ENCODE measurements around the gene TOMM7.
"Not testable (repeated sequence)": the region's sequence is repeated elsewhere in the genome, so short reads cannot be mapped to it uniquely, and the experiment has no call there.

TOMM7 gene

GRCh38 chr7:22814261-22815208 is 8.1 kb downstream of the TOMM7 start:
- no peak for DNase-seq

DNA sequence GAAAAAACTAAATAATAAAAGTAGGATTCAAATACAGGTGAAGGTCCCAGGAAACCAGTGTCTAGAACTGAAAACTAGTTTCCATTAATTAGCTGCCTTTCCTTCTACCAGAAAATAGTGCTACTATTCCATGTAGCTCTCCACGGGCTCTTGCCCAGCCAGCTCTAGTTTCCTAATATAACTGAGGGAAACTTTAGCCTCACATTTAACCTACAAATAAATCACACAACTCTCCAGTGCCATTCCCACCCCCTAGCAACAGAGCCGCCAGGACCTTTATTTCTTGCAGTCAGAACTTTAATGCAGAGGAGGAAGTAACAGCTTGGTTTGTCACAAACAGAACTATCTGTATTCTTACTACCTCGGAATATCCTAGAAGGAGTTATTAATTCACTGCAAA is 10.3 kb downstream of the TOMM7 start:
- DNase-seq = no peak

- DNase-seq = no peak
Observed at GRCh38 chr7:22811746-22812280, 10.8 kb downstream of the TOMM7 start.

- DNase-seq = no peak
Observed at GRCh38 chr7:22810843-22811242, 11.8 kb downstream of the TOMM7 start.

DNA sequence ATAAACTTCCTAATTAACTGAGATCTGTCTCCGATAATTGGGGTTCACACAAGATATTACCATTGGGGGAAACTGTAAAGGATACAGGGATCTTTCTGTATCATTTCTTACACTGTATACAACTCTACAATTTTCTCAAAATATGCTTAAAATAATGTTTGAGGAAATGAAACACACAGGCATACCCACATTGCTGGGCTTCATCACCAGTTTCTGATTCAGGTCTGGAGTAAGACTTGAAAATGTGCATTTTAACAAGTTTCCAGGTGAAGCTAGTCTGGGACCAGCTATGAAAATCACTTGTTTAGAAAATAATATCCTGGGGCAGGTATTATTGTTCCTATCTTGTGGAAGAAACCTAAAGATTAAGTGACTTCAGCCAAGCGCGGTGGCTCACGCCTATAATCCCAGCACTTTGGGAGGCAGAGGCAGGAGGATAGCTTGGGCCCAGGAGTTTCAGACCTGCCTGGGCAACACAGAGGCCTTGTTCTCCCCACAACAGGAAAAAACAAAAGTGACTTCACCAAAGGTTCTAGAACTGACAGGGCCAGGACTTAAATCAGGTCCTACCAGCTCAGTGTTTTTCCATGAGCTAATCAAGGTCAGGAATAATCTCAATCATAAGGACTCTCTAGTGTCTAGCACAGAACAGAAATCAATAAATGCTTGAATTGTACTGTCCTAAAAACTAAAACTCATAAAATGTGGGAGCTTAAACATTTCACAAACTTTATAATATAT is 12.6 kb downstream of the TOMM7 start:
- no peak for DNase-seq

DNA sequence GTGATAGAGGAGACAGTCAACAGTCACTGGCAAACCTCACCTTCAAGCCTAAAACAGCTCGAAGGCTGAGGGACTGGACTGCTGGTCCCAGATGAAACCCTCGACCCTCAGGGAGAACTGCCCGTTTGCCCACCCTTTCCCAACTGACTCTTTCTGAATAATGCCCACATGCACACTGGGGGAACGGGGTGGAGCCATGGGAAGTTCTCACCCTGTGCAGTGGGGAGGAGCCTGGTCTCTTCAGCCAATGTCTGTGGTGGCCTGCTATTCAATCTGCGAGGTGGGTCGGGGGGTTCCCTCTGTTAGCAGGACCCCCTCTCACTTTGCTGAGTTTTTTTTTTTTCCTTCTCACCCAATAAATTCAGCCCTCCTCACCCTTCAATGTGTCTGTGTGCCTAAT is 14.5 kb downstream of the TOMM7 start:
- DNase-seq = no peak

DNA sequence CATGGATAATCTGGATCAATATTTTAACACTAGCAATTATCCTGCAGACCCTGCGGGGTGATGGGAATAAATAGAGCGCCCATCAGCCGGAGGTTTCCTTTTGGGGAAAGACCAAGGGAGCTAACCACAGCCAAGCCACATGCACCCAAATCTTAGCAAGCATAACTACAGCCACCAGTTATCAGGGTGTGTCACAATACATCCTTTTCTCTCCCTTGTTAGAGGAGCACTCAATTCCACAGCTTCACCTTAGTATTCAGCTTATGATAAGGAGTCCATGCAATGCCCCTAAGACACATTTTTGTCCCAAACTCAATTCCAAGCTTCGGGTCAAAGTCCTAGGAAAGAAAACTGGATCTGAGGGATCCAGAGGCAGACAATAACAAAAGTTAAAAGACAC is 15.9 kb downstream of the TOMM7 start:
- DNase-seq = no peak

DNA sequence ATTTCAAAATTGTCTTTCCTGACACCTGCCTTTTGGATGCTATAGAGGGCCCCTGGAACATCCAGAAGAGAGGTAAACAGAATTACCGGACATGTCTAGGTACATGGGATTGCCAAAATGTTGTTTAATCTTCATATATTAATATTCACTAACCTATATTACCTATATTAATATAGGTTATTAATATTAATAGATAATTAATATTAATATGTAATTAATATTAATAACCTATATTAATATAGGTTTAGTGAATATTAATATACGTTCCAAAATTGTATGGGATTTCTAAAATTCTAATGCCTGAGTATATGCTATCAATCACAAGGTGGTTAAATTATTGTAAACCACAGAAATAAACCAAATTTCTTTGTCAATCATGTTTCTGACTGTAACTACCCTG is 17.4 kb downstream of the TOMM7 start:
- DNase-seq = no peak

- DNase-seq = not testable (repeated sequence)
Observed at GRCh38 chr7:22802831-22803230, 19.8 kb downstream of the TOMM7 start.

DNA sequence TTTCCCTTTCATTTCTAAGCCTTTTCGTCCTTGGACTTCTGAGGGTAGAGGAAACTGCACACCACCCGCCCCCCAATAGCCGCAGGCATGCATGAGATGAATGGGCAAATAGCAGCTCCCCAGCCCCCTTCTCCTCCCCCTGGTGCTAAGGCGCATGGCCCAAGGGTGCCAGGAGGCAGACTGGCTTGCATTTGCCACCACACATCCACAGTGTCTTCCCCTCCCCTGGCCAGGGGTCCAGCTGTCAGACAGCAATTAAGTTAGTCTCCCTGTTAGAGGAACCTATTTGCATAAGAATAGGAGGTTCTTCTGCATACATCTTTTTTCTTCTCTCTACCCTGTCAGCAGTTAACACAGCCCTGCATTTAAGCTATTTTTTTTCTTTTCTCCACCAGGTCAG is 20.2 kb downstream of the TOMM7 start:
- no peak for DNase-seq

DNA sequence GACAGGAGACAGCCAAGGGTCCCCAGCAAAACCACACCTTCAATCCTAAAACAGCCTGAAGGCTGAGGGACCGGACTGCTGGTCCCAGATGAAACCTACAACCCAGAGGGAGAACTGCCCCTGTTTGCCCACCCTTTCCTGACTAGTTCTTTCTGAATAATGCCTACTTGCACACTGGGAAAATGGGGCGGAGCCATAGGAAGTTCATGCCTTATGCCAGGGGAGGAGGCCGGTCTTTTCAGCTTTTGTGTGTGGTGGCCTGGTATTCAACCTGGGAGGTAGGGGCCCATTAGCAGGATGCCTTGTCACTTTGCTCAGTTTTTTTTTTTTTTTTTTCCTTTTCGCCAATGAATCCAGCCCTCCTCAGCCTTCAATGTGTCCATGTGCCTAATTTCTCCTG is 20.7 kb downstream of the TOMM7 start:
- DNase-seq = no peak

- no peak for DNase-seq
Observed at GRCh38 chr7:22799633-22800032, 23.0 kb downstream of the TOMM7 start.

DNA sequence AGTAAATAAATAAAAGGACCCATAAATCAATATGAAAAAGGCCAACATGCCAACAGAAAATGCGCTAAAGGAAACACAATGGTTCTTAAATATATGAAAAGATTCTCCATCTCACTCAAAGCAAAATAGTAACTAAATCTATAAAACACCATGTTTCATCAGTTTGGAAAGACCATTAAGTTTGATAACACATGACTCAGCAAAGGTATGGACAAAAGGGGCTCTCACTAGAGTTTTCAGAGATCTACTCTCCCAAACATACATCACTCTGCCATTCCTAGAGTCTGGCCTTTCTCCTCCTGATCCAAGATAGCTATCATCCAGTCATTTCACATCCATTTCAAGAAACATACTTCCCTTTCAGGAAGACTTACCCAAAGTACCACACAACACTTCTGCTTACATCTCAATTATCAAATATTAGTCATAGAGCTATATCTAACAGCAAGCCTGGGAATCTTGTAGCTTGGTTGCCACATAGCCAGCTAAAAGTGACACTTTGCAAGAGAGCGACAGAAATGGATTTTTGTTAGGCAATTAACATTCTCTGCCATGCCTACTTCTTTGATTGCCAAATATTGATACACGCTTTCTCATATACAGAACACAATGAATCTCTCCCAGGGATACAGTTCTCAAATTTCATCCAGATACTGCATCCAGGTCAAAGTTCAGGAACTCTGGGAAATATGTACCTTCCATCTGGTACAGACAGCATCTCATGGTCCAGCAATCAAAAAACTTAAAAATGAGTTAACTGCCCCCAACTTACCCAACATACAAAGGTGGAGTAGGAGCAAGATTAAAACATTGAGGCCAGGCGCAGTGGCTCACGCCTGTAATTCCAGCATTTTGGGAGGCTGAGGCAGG is 28.8 kb downstream of the TOMM7 start:
- no peak for DNase-seq

- DNase-seq = no peak
Observed at GRCh38 chr7:22791204-22792158, 31.2 kb downstream of the TOMM7 start.

DNA sequence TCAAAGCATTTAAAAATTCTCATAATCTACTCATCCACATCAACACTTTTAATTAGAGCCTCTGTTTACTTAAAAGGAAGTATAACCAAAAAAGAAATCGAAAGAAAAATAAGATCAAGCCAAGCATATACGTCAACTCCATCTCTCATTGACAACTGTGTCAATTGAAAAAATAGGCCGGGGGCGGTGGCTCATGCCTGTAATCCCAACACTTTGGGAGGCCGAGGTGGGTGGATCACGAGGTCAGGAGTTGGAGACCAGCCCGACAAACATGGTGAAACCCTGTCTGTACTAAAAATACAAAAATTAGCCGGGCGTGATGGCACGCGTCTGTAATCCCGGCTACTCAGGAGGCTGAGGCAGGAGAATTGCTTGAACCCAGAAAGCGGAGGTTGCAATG is 32.0 kb downstream of the TOMM7 start:
- DNase-seq = not testable (repeated sequence)

DNA sequence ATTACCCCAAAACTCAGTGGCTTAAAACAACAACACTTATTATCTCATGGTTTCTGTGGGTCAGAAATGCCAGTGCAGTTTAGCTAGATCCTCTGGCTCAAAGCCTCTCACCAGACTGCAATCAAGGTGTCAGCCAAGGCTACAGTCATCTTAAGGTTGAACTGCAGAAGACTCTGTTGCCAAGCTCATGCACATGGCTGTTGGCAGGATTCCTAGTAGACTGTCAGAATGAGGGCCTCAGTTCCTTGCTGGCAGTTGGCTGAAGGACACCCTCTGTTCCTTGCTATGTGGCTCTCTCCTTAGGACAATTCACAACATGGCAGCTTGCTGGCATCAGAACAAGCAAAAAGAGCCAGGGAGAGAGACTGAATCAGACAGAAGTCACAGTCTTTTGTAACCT is 34.7 kb downstream of the TOMM7 start:
- no peak for DNase-seq

DNA sequence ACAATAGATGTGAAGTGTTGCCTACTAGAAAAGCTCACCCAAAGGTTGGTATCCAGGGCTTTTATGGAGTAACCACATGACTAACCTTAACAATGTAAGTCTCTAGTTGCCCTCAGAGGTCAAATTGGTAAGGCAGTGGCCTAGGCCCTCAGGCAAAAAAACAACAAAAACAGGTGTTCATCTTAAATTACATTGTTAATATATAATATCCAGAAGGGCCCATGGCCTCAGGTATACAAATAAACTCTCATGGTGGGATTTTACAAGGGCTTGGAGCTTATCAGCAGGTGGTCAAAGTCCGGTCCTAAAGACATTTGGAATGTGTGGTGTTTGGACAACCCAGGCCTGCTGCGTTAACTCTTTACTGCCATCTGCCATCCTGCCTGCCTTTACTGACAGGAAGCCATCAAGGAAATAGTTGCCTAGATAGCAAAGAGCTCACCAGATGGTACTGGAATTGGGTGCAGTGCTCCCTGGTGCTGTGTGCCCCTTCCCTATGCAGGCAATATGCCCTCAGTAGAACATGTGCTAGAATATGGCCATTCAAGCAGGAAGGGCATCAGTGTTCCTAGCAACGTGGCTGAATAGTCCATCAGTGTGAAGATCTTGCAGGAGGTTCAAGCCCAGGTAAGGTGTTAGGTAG is 36.2 kb downstream of the TOMM7 start:
- peak; percentile 73 for DNase-seq

DNA sequence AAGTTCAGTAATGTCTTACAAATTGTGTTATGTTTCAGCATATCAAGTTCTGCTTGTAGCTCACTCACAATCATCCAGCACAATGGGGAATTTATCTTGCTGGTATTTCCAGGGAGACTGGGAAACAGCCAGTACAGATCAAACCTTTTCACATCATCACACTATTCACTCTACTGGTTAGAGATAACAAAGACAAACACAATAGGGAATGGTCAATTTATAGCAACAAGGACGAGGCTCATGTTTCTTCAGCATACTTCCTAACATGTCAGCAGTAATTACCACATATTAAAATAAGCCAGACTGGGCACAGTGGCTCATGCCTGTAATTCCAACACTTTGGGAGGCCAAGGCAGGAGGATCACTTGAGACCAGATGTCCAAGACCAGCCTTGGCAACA is 38.3 kb downstream of the TOMM7 start:
- DNase-seq = no peak

- no peak for DNase-seq
Observed at GRCh38 chr7:22783421-22783820, 39.2 kb downstream of the TOMM7 start.

- peak; percentile 31 for DNase-seq
Observed at GRCh38 chr7:22782616-22783232, 39.9 kb downstream of the TOMM7 start.

GRCh38 chr7:22781230-22781711 is 41.4 kb downstream of the TOMM7 start:
- DNase-seq = no peak
